NCI-H1694 (cell line): Measurements from ENCODE around the gene THSD4.

Experiments
- DNase-seq: peaks from one replicate; lab custom pipeline; 2025; lab: John Stamatoyannopoulos, UW

Gene THSD4

DNA sequence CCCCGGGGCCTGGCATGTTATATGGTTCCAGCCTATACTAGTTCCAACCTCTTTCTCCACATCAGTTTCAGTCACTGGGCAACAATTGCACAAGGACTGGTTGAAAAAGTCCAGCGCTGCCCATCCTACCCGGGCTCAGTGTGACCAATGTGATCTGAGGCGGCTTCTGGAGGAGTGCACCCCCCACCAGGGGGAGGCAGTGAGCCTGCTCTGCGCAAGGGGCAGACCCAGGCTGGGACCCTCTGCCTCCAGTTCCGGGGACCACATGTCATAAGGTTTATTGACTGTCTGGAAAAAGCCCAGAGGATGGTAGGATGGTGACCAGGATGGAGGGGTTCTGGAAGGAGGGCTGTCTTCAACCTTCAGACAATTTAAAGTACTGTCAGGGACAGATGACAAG, 669.4 kb downstream of the THSD4 start:
- DNase-seq: no peak

DNA sequence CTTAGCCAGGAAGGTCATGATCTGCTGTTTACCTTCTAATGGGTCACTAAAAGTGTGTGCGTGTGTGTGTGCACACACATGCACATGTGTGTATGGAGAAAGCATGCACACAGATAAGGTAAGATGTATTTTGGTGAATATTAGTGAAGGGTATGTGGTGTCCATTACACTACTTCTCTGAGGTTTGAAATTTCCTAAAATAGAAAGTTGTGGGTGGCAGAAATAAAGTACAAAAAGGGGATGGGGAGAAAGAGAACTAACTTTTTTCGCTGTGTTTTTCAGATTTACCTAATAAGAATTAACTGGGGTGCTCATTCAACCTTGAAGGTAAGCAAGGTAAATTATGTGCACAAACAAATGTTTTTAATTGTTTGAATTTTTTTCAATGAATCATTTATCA, 670.7 kb downstream of the THSD4 start:
- DNase-seq: no peak

GRCh38 chr15:71786673-71787072, 671.4 kb downstream of the THSD4 start:
- DNase-seq: no peak

DNA sequence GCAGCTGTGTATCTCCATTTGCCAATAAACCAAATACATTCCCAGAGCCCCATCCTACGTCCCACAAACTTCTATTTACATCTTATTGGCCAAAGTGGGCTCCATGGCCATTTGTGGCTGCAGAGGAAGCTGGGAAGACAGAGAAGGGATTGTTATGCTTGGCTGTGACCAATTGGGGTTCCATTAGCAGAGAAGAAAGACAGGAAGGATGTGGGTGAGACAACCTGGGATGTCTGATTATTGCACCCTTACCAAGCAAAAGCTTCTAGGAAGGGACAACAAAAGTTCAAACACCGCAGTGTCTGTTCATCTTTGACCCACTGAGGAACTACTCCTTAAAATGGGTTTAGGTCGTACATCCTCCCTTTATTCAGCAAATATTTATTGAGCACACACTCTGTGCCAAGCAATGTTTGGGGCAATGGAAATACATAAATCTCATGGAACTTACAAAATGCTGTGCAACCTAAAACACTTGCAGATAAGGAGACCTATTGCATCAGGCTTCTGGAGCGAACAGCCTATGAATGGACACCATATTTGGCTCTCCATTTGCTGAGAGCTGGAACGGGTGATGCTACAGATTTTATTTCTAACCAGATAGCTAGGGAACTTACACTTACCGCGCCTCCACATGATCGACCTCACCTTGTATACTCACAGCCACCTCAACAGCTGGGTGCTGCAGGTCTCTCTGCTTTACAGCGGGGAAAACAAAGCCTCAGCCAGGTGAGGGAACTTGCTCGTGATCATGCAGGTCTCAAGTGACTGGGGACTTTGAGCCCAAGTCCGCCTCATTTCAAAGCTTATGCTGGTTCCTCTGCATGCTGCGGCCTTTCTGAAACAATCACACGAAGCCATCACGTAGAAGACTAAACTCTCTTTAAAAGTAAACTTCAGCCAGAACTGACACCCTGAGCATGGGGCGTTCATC, 673.6 kb downstream of the THSD4 start:
- DNase-seq: no peak

- DNase-seq: no peak
Measured at GRCh38 chr15:71789616-71790015, 674.3 kb downstream of the THSD4 start.

- no peak for DNase-seq
Measured at GRCh38 chr15:71790081-71790480, 674.8 kb downstream of the THSD4 start.

GRCh38 chr15:71791975-71792374, 676.7 kb downstream of the THSD4 start:
- no peak for DNase-seq

DNA sequence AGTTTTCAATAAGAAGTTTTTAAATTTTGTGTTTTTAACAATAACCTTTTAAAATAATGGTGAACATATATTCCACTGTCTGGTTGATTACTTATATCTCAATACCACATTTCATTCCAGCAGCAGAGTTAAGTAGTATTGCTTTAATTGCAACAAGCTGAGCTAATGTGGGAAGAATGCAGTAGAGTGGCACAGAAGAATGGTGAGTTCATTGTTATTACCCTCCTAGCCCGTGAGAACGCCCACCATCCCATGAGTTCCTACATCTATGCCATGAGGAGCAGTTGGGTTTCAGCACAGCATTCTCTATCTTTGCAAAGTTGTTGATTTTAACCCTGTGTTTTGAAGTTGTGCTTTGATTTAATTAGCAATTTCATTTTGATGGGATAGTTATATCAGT, 677.2 kb downstream of the THSD4 start:
- no peak for DNase-seq

- no peak for DNase-seq
Measured at GRCh38 chr15:71798641-71799040, 683.4 kb downstream of the THSD4 start.

- DNase-seq: no peak
Measured at GRCh38 chr15:71800190-71800589, 684.9 kb downstream of the THSD4 start.

DNA sequence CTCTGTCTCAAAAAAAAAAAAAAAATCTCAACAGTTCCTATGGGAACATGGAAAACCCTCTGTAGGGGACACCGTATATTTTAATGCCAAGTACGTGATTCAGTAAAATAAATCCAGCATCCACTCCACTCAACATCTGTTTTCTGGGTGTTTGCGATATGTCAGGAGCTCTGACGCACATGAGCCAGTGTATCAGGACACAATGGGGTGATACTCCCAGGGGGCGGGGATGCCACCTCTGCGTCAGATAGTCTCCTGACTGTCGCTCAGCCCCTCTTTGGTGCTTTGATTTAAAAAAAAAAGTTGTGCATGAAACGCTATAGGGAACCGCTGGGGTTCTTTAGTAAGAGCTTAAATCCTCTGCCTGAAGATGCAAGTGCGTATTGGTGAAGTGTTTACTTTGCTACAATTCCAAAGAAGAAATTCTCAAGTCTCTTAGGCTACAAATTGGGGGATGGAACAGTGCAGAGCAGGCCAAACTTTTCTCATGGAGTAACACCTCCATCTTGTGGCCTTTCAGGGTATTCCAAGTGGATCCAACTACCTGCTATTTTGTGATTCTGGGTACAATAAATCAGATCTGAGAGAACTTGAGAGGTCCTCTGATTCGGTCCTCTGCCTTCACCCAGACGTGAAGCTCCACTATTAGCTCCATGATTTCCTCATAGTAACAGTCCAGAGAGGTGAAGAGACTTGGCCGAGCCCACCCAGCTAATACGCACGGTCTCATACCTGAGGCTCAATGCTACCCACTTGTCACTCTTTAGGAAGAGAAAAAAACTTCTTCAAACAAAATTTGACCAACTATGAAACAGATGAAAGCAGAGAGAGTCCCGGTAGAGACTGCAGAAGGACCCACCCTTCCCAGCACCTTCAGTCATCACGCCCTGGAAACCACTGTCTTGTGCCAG, 685.8 kb downstream of the THSD4 start:
- peak; percentile 52 for DNase-seq

- no peak for DNase-seq
Measured at GRCh38 chr15:71801935-71802655, 686.8 kb downstream of the THSD4 start.

DNA sequence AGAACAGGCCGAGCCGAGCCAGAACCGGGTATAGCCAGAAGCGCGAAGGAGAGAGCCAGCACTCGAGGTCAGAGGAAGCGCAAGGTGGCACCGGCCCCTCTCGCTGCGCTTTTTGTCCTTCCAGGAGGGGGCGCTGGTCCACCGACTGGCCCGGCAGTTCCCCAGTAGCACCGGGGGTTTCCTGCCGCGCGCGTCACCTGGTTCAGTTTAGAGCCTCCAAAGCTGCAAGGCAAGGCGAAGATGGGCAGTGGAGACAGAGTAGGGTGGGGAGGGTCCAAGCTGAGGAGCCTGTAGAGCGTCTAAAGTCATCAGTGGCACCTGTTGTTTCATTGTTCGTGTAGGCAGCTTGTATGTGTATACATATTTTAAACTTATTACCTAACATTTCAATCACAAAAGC, 687.5 kb downstream of the THSD4 start:
- no peak for DNase-seq

DNA sequence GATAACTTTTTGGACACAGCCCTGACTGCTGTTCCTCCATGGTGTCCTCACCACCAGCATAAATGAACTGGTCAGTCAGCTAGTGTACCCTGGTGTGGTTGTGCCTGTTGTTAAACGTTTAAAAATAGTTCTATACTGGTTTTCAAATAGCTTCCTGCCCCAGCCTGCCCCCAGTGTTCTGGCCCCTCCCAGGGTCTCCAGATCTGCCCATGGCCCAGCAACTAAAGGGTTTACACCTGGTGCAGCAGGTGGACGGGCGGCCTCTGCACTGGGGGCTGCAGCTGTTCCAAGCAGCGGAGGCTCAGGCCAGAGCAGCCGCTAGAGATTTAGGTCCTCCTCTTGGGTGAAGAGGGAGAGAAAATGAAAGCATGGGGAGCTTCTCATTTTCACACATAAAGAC, 689.0 kb downstream of the THSD4 start:
- no peak for DNase-seq

DNA sequence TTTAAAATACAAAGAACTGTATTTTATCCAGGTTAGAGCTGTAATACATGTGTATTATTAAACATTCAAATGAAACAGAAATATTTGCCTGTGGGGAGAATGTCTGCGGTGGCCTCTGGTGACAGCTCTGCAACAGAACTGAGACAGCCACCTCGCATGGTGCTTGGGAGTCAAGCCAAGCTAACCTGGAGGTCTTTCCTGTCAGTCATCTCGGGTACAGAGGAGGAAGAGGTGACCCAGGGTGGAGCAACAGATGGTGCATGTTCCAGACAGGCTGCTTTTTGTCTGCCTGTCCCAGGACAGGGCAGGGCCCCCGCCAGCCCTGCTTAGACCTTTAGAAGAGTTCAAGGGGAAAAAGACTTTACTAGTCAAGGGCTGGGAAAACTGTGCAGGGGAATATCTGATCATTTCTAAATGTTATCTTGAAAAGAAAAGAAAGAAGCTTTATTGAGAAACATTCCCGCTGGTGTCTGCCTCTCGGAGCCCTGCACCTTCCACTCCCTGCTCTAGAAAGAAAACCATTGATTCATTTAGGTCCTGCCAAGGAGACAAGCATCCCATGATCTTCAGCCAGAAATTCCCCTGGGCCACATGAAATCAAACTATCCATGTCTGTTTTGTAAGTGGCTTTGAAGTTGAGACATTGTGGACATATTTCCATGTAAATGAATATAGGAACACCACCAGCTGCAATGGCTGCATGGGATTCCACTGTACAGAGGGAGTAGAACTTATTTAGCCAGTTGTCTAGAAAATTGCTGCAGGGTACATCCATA, 689.6 kb downstream of the THSD4 start:
- DNase-seq: no peak

- DNase-seq: no peak
Measured at GRCh38 chr15:71806452-71806931, 691.2 kb downstream of the THSD4 start.

- DNase-seq: no peak
Measured at GRCh38 chr15:71807125-71807629, 691.9 kb downstream of the THSD4 start.

GRCh38 chr15:71807691-71808091, 692.4 kb downstream of the THSD4 start:
- DNase-seq: no peak

- DNase-seq: no peak
Measured at GRCh38 chr15:71808311-71809020, 693.2 kb downstream of the THSD4 start.

- DNase-seq: no peak
Measured at GRCh38 chr15:71809346-71809745, 694.1 kb downstream of the THSD4 start.
